Measurements from ENCODE around the gene SAP30BP. TPM values are rescaled to one million over a fixed set of nuclear protein-coding genes. Genes with fewer than 3 reads are reported as not detected.
A peak's percentile ranks its signal among the peaks of the same experiment; 100 is the strongest.

Gene SAP30BP
- total and polyA plus RNA-seq, 2 donors (not counting 3 experiments of a cell fraction or from before 2014, with no cell fraction given): 116 to 151 TPM

GRCh38 chr17:75642182-75642783, 24.9 kb upstream of the SAP30BP start:
- H3K9ac ChIP-seq (replicated peaks; ENCODE audit: extremely low read depth, insufficient read depth, low read length): no peak overlapping the region
- no peaks in the 10 kb centered on the region for H3K79me2 ChIP-seq (ENCODE audit: control insufficient read depth, insufficient read depth, low read length)
- no peak overlapping the region for H2AFZ ChIP-seq (ENCODE audit: low read depth, low read length)
- H3K4me2 ChIP-seq (ENCODE audit: insufficient read depth, low read length): no peak overlapping the region
- intact Hi-C loops (cut with micrococcal nuclease) (no loop called here), dilution Hi-C loops (cut with MboI; ENCODE audit: extremely low pct_ligation_motif_present, low sequenced_read_pairs) (no loop called here)
- CTCF ChIA-PET: interaction anchor here (1.5 to 19.2 kb wide), 5 partner anchors 7 to 106 kb away, joined by 3 to 446 read pairs (median 14); partner anchors contain the start of gene SMIM5
- TF ChIP-seq FOS (IDR thresholded peaks at IDR 0.05; ENCODE audit: borderline replicate concordance, insufficient read depth, low read length) (no peak), MYC (IDR thresholded peaks at IDR 0.05; ENCODE audit: low read depth, low read length) (no peak), CTCF (IDR thresholded peaks at IDR 0.05; ENCODE audit: extremely low read depth in 1 of 2, insufficient read depth in 1 of 2, low read depth in 1 of 2, low read length in 2 of 2) (no peak), EZH2 (IDR thresholded peaks at IDR 0.05; ENCODE audit: borderline replicate concordance, low read depth, low read length, severe bottlenecking) (no peak), POLR2A (IDR thresholded peaks at IDR 0.05; ENCODE audit: low read depth, low read length) (no peak), POLR2AphosphoS5 (IDR thresholded peaks at IDR 0.05; ENCODE audit: insufficient read depth, low read depth, low read length) (no peak), GATA2 (IDR thresholded peaks at IDR 0.05; ENCODE audit: insufficient read depth, insufficient read length, low read depth, low read length) (no peak), JUN (IDR thresholded peaks at IDR 0.05; ENCODE audit: borderline replicate concordance, insufficient read depth, insufficient read length, low read depth) (no peak), MAX (IDR thresholded peaks at IDR 0.05; ENCODE audit: insufficient read depth, insufficient read length) (no peak)
- H3K36me3 ChIP-seq (ENCODE audit: control insufficient read depth in 2 of 2, extremely low read depth in 1 of 2, insufficient read depth in 2 of 2, low read length in 2 of 2): peaks cover 0 to 3% of the 10 kb centered on the region in 2 experiments
- DNase-seq (ENCODE audit: low read depth, low spot score) (no peak), FAIRE-seq (peak; percentile 28)
- peaks cover 16% of the 10 kb centered on the region for H3K4me1 ChIP-seq (ENCODE audit: control insufficient read depth, extremely low read depth, insufficient read depth, low read length)
- H4K20me1 ChIP-seq (replicated peaks; ENCODE audit: control insufficient read depth, extremely low read depth, insufficient read depth, low read length): no peaks in the 10 kb centered on the region
- H3K4me3 ChIP-seq (replicated peaks in 1 of 3; ENCODE audit: insufficient read depth in 1 of 3, low read depth in 1 of 3, low read length in 3 of 3): no peak overlapping the region
- no peaks in the 10 kb centered on the region for H3K9me1 ChIP-seq (replicated peaks; ENCODE audit: control insufficient read depth, extremely low read depth, insufficient read depth, low read length)
- BruUV-seq (replicated peaks): no TSS peak
- no peaks in the 10 kb centered on the region for H3K9me3 ChIP-seq (replicated peaks; ENCODE audit: control insufficient read depth, insufficient read depth, low read length)
- no peak overlapping the region for H3K27ac ChIP-seq (ENCODE audit: insufficient read depth, low read depth, low read length)
- no peaks in the 10 kb centered on the region for H3K27me3 ChIP-seq (ENCODE audit: control insufficient read depth in 2 of 2, insufficient read depth in 2 of 2, low read length in 2 of 2)
- POLR2A ChIA-PET: interaction anchor here (1.2 kb wide), 1 partner anchor 9 kb away, joined by 3 read pairs; the partner anchor contains the start of gene SMIM5

All from endothelial cell of umbilical vein (primary cell).